Suppressor macrophage treated with lipopolysaccharide for 4 hours (primary cell): ENCODE results near the gene KRT85.

Experiments used
- DNase-seq: peaks from one replicate; pipeline ENCODE4 v3.0.0-alpha.2; 2020

Gene KRT85

GRCh38 chr12:52364901-52365489, 2.3 kb downstream of the KRT85 start:
- no peak for DNase-seq

GRCh38 chr12:52364061-52364460, 3.2 kb downstream of the KRT85 start:
- no peak for DNase-seq

- no peak for DNase-seq
These were observed 4.1 kb downstream of the KRT85 start for GRCh38 chr12:52363111-52363679.

- DNase-seq: no peak
These were observed 5.1 kb downstream of the KRT85 start for GRCh38 chr12:52362118-52362726.

GRCh38 chr12:52361553-52361952, 5.7 kb downstream of the KRT85 start:
- no peak for DNase-seq

- no peak for DNase-seq
These were observed 6.5 kb downstream of the KRT85 start for GRCh38 chr12:52360663-52361271.

- DNase-seq: no peak
These were observed 7.1 kb downstream of the KRT85 start for GRCh38 chr12:52360106-52360662.

- DNase-seq: peak; percentile 5
These were observed 7.6 kb downstream of the KRT85 start for GRCh38 chr12:52359621-52360061.

- no peak for DNase-seq
These were observed 8.5 kb downstream of the KRT85 start for GRCh38 chr12:52358575-52359350.

- no peak for DNase-seq
These were observed 10.3 kb downstream of the KRT85 start for GRCh38 chr12:52356762-52357580.

GRCh38 chr12:52356031-52356761, 11.1 kb downstream of the KRT85 start:
- no peak for DNase-seq

GRCh38 chr12:52355176-52355575, 12.1 kb downstream of the KRT85 start:
- DNase-seq: no peak

GRCh38 chr12:52354200-52354599, 13.1 kb downstream of the KRT85 start:
- DNase-seq: no peak

- no peak for DNase-seq
These were observed 13.5 kb downstream of the KRT85 start for GRCh38 chr12:52353766-52354165.

GRCh38 chr12:52352951-52353350, 14.3 kb downstream of the KRT85 start:
- DNase-seq: no peak

- DNase-seq: no peak
These were observed 15.9 kb downstream of the KRT85 start for GRCh38 chr12:52351196-52352059.

GRCh38 chr12:52350786-52351185, 16.5 kb downstream of the KRT85 start:
- no peak for DNase-seq

GRCh38 chr12:52350021-52350620, 17.2 kb downstream of the KRT85 start:
- no peak for DNase-seq

GRCh38 chr12:52349196-52349595, 18.1 kb downstream of the KRT85 start:
- no peak for DNase-seq
